HG03025 (cell line): ENCODE results near the gene CELF1.

ENCODE experiments used
- ATAC-seq: cut with Tn5 transposase; IDR thresholded peaks from one replicate; pipeline ENCODE4 v1.9.1; 2021; ENCODE audit warnings: mild to moderate bottlenecking, moderate library complexity; ENCODE audit not compliant: unreplicated experiment, low FRiP score

Gene CELF1

DNA sequence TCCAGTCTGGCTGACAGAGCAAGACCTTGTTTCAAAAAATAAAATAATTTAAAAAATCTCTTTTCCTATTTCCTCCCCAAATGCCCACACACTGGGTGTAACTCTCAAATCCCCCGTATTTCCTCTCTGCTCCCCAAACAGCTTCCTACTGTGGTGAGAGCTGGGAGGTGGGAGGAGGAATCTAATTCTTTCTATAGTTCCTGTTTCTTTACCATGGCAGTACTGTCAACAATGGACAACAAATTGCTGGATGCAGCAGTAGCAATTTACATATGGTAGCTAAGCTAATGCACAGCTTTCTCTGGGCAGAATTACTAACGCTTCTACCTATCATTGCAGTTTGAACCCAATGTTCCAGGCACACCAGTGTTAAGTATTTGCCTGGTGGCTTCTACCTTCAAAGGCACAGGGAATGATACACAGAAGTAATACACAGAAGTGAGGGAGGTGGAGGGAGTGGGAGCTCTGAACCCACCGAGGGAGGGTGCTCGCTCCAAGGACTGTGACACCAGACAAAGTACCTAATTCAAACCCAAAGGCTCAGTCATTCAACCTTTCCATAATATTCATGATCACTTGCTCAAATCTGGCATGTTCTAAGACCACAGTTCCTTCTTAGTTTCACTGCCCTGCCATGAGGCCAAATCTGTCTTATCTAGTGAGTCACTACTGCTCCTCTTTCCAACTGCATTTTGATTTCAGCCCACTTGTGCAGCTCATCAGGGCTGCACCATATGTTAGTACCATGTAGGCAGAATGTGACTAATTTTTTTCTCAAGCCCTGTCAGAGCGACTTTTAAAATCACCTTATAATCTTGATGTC is 37.9 kb downstream of the CELF1 start:
- ATAC-seq: no peak

DNA sequence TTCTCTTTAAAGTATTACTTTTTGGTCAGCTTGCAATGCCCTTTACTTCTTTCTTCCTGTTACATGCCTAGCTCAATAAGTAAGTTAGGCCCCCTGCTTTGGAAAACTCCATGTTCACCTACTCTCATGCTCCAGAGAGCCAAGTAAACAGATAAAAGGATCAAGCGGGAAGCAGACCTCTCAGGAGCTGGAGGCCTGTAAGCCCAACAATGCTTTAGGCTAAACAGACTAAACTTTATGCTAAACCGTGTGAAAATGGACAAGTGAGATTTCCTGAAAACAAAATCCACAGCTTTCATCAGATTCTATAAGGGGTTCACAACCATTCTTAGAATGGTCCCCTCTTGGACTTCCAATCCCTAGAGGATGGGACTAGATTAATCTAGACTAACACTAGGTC is 40.2 kb downstream of the CELF1 start:
- no peak for ATAC-seq

DNA sequence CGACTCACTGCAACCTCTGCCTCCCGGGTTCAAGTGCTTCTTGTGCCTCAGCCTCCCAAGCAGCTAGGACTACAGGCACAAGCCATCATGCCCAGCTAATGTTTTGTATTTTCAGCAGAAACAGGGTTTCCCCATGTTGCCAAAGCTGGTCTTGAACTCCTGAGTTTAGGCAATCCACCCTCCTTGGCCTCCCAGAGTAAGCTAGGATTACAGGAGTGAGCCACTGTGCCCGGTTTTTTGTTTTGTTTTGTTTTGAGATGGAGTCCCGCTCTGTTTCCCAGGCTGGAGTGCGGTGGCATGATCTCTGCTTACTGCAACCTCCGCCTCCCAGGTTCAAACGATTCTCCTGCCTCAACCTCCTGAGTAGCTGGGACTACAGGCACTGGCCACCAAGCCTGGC is 41.0 kb downstream of the CELF1 start:
- ATAC-seq: no peak

DNA sequence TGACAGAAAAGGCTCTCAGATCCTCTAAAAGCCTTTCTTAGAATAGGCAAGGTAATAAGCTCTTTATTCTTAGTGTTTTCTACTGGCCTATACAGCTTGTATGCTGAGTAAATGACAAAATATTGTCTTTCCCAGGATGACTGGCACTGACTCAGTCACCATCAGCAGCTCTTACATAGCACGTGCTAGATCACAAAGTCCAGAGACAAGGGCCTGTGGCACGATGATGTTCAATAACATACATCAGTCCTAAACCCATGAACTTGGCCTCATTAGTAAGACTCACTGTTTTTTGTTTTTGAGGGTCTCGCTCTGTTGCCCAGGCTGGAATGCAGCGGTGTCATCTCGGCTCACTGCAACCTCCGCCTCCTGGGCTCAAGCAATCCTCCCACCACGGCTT is 42.7 kb downstream of the CELF1 start:
- no peak for ATAC-seq

DNA sequence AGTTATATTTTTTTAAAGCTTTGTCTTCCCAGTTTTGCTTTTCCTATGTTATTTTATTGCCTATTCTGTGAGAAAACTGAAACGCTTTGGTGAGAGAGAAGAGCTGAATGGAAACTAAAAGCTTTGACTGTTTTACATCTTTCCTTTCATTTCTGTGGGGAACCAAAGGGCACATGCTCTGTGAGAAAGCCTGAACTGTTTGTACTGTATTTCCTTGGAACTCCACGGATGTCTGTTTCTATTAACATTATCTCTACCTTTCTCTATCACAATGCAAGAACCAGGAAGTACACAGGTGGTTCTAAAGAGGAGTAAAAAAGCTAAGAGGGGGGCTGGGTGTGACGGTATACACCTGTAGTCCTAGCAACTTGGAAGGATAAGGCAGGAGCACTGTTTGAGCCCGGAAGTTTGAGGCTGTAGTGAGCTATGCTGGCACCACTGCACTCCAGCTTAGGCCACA is 43.8 kb downstream of the CELF1 start:
- ATAC-seq: no peak

DNA sequence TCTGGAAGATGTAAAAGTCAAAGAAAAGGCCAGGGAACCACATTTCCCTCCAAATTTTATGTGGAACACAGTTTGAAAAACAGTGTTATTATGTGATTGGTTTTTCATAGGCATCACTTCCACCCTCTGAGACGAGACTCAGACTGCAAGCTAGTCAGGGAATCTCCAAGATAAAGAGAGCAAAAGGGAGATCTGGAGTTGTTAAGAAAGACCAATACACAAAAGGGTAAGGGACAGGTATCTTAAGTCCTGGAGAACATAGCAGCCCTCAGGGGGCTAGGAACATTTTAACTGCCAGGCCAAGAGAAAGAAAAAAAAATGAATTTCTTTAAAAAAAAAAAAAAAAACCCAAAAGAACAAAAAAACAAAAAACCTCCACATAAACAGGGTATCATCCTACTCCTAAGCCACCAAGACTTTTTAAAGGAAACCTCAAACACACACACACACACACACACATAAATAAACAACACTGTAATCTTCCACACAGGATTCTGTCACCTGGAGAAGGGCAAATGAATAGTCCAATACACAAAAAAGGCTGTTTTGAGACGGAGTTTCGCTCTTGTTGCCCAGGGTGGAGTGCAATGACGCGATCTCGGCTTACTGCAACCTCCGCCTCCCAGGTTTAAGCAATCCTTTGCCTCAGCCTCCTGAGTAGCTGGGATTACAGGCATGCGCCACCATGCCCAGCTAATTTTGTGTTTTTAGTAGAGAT is 44.5 kb downstream of the CELF1 start:
- no peak for ATAC-seq

DNA sequence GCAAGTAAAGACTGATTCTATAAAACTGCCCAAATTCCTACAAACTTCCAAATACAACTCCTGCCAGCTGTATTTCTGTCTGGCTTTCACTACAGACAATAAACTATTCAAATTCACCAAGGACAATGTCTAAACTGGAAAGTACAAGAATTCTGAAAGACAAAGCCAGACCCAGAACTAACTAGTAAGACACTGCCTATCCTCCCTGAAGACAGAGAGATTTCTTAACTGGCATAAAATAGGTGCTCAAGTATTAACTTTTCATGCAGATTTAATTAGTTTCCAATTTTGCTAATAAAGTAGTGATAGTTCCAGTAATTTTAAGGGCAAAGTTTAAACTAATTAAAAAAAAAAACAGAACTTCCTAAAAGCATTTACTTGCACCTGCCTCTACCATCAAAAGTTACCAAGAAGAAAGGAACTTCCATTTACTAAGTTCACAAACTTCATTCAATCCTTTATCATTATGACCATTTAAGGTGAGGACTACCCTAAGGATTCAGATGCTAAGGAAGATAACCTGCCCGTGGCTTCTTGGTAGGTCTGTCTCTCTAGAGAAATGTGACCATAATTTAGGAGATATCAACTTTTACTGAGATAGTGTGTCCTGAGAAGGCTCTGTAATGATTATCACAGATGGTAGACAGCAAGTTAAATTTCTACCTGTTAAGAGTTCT is 45.2 kb downstream of the CELF1 start:
- no peak for ATAC-seq

DNA sequence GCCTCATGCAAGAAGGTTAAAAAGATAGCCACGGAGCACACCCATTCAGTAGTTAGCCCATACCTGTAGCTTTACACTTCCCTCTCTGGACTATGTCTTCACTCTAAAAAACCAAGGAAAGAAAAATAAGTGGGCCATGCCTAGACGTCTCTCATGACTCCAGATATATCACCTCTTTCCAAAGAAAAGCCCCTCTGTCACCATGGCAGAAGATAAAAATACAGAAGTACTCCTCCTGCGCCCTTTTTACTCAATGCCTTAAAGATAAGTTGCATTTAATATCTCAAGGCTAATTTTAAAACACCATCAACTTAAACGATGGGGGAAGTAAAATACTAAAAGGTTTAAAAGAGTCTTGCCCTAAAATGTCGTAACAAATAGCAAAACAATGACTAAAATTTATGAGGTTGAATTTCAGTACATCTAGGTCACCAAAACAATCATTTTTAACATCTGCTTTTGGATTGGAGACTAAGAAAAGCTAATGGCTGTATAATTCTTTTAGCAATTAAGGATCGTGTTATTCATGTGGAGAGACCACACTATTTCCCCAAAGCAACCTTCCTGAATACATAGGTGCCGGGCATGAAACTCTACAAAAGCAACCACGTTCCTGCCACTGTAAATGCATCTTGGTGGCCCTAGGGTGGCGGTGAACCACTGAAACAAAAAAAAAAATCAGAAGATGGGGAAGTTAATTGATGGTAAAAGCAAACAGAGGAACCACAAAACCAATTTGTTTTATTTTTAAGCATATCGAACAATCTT is 46.0 kb downstream of the CELF1 start:
- ATAC-seq: no peak

DNA sequence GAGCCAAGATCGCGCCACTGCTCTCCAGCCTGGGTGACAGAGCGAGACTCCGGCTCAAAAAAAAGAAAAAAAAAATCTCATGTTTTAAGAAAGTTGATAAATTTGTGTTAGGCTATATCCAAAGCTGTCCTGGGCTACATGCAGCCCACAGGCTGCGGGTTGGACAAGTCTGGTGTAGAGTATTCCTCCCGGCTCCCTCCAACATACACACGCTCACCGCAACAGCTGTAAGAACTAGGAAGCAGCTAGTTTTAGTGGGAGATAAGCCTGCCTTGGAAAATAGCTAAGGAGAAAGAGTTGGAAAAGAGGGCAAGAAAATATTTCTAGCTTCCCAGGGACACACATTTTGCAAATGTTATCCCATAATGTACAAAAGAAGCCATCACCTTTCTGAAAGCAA is 46.6 kb downstream of the CELF1 start:
- no peak for ATAC-seq

DNA sequence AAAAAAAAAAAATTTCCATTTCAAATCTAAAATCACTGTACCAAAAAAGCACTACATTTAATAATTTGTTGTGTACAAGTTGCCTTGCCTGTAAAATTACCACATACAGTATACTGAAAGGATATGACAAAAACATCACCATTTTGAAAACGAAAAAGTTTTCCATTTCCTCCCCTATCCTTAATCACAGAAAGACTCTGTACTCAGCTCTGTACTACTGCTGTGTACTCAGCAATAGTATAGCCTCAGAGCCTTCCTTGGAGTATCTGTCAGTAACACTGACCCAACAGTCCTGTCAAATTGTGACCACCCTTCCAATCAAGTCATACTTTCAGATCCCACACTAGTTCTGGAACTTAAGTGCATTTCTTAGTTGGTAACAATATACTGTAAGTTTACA is 48.0 kb downstream of the CELF1 start:
- ATAC-seq: no peak

DNA sequence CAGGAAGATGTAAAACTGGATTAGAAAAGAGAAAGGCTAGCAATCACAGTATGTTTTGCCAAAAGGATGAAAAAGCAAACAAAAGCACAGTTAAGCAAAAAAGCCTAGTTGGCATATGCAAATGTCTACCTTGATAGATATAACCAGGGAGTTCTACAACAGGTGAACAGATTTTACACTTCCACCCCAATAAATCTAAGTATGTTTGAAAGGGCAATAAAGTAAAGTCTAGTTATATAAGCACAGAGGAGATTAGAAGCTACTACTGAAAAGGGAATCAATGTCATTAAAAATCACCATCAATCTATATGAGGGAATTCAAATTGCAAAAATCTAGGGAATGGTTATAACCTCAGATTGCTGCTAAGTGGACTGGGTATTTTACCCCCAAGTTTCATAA is 49.7 kb downstream of the CELF1 start:
- no peak for ATAC-seq

DNA sequence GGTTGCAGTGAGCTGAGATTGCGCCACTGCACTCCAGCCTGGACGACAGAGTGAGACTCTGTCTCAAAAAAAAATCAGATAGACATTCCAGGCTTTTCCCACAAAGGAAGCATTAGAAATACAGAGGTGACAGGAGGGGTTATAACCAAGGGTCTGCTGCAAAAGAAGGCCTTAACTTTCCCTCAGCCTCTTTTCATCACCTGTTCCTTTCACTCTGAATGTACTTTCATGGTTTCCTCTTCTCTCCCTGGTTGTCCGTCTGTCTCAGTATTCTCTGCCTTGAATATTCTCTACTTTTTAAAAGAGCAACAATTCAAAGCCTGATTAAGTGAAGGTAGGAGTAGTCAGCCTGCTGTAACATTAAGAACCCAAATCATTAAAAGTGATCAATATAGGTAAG is 50.2 kb downstream of the CELF1 start:
- no peak for ATAC-seq

DNA sequence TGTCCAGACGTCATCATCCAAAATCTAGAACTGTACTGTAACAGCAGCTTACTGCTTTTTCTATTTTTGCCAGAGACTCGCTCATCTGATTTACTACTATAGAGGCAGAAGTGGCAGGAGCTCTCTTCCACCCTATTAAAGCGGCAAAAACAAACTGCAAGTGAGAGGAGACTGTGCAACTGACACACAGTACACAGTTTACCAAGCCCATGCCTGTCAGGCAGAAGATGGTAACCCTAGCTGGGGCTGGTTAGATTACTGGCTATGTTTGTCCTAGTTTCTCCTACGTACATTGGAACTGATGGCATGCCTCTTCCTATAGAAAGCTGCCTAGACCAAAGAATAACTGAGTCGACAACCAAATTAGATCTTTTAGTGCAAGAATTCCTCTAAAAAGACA is 51.8 kb downstream of the CELF1 start:
- no peak for ATAC-seq

DNA sequence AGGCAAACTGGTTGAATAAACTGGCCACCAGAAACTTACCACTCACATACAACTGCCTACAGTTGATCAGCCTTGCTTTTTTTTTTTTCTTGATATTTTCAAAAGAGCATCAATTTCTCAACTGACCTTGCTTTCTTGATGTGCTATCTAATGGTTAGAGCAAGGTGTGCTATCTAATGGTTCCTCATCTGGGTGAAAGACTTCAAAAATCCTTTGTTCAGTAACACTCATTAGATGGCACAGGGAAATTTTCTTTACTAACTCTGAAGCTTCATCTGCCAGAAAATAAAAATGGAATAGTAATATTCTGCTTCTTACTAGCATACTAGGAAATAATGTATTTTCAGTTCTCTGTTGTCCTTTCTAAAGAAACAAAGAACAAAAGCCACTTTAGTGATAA is 52.8 kb downstream of the CELF1 start:
- no peak for ATAC-seq

DNA sequence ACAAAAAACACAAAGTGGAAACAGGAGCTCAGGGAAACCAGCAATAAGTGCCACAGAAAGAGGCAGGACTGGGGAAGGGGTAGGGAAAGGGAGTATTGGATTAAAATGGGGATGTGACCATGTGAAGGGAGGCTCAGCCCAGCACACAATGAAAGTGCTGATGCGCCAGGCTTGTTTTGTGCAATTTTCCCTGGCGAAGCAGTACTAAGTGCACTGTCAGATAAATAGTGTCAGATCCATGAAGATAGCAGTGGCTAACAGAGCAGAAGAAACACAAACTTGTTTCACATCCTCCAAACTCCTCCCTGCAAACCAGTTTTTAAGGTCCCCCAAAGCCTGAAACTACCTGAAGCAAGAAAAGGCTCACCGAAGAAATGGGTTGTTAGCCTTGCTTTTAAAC is 53.3 kb downstream of the CELF1 start:
- ATAC-seq: no peak

DNA sequence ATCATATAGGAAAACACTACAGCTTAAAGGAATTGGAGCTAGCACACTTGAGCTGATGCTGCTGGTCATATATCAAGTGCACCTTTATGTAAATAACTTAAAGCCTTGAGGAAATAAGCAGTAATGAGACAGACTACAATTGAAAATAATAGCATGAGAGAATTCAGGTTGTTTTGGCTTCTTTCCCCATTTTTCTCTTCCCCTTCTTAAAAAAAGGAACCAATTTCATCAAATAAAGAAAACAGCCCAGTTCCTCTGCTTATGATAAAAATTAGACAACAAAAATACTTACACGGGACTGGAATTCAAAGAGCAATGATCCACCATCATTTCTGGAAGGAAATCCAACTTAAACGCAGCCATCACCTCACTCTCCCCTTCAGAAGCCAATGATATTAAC is 53.8 kb downstream of the CELF1 start:
- ATAC-seq: no peak

DNA sequence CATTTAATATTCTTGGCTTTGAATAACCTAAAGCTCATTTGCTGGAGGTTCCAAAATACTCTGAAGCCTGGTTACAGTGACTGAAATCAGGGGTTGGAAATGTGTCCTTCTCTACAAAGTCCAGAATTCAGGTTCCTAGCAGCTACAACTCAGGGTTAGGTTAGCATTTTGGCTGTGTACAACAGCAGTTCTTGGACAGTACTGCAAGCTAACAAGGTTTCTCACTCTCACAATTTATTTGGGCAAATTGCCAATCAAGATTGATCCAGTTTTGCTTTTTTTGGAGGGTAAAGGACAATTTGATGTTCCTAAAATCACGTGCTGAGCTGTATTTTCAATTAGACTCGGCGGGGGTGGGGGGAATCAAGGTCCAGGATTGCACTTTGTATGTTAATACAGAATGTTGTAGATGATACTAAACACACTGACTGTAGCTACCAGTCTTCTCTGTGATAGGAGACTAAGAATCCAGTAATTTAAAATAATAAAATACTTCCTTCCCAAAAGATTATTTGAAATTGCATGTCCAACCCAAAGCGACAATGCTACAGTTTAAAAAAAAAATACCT is 54.3 kb downstream of the CELF1 start:
- no peak for ATAC-seq

DNA sequence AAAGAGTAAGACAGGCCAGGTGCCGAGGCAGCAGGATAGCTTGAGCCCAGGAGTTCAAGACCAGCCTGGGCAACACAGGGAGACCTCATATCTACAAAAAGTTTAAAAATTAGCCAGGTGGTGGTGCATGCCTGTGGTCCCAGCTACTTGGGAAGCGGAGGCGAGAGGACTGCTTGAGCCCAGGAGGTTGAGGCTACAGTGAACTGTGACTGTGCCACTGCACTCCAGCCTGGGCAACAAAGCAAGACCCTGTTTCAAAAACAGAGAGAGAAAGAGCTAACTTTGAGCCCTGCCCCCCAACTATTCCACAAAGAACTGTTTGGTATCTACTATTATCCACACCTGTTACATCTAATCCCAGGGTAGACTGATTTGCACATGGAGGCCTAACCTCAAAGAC is 54.8 kb downstream of the CELF1 start:
- no peak for ATAC-seq

DNA sequence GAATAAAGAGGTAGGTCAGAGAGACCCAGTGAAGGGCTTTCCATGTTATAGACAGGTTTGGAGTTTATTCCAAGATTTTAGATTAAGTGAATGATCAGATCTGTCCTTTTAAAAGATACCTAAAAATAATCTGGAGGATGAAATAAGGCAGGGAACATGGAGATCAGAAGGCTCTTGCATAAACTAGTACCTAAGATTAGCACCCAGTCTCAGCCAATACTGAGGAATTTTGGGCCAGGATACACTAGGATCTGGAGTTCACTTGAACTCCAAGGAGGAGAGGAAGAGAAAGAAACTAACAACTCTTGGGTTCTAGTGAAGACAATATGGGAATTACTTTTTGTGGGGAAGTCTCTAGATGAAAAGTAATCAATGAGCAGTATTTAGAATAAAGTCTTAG is 56.1 kb downstream of the CELF1 start:
- no peak for ATAC-seq

DNA sequence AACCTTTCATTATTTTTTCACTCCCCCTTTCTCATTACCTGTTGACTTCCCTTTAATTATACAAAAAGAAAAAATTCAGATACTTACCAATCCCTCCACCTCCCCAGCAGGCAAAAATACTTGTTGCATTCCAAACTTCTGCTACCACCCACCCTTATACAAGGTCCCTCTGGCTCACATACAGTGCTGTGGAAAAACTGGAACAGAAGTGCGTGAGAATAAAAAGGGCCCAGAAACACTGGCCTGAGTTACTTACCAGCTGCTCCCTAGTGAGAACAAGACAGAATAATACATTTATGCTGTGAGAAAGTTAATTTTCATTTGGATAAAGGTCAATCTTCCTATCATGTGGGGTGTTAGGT is 57.1 kb downstream of the CELF1 start:
- ATAC-seq: no peak
